ENCODE measurements around the gene RPL22.

The RPL22 gene

GRCh38 chr1:6167391-6168303 lies 31.7 kb downstream of the RPL22 start:
- no peak for DNase-seq (ENCODE audit: low spot score)
- no peak for TF ChIP-seq CTCF (IDR thresholded peaks at IDR 0.05; ENCODE audit: extremely low read depth, missing control alignments)

- no peak for DNase-seq (ENCODE audit: low spot score)
- TF ChIP-seq CTCF (IDR thresholded peaks at IDR 0.05; ENCODE audit: extremely low read depth, missing control alignments) = no peak
Measured at GRCh38 chr1:6166655-6167390, 32.6 kb downstream of the RPL22 start.

- DNase-seq (ENCODE audit: low spot score) = no peak
- TF ChIP-seq CTCF (IDR thresholded peaks at IDR 0.05; ENCODE audit: extremely low read depth, missing control alignments) = no peak
Measured at GRCh38 chr1:6166221-6166620, 33.2 kb downstream of the RPL22 start.

GRCh38 chr1:6165441-6165985 lies 33.9 kb downstream of the RPL22 start:
- DNase-seq (ENCODE audit: low spot score) = no peak
- TF ChIP-seq CTCF (IDR thresholded peaks at IDR 0.05; ENCODE audit: extremely low read depth, missing control alignments) = no peak

DNA sequence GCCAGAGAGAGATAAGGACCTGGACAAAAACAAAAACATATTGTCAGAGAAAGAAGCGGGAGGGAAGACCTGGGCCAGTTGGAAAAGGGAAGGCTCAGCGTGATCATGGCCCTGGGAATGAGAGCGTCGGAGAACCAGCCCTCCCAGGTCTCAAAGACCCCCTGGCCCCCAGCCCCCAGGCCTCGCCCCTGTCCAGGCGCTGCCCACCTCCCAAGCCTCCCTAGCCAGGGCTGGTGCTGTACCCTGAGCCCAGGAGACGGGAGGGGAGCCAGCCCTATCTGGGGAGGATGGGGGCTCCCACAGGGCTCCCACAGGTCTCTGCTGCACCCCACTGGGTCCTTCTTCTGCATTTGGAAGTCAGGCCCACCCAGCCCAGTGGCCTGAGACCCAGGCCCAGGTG lies 34.4 kb downstream of the RPL22 start:
- DNase-seq (ENCODE audit: low spot score) = no peak
- no peak for TF ChIP-seq CTCF (IDR thresholded peaks at IDR 0.05; ENCODE audit: extremely low read depth, missing control alignments)

GRCh38 chr1:6163973-6164617 lies 35.3 kb downstream of the RPL22 start:
- DNase-seq (ENCODE audit: low spot score) = no peak
- no peak for TF ChIP-seq CTCF (IDR thresholded peaks at IDR 0.05; ENCODE audit: extremely low read depth, missing control alignments)
